Measurements from ENCODE around the gene CDKN1C. TPM values are rescaled to one million over a fixed set of nuclear protein-coding genes. Genes with fewer than 3 reads are reported as not detected.

Gene CDKN1C
- total RNA-seq, 1 experiment from 2014 or later, result 12.9 TPM

- Histone ChIP-seq H3K9me2 (replicated peaks; ENCODE audit: low read length) (no peaks in the 10 kb centered on the region), H2AFZ (ENCODE audit: low read length) (no peak overlapping the region), H3K4me3 (ENCODE audit: low read length) (no peak overlapping the region), H3K9me3 (ENCODE audit: low read length) (no peaks in the 10 kb centered on the region), H3K36me3 (ENCODE audit: low read depth, low read length) (no peaks in the 10 kb centered on the region), H3K27me3 (ENCODE audit: low read length) (no peaks in the 10 kb centered on the region), H3K27ac (ENCODE audit: low read length) (no peak overlapping the region), H3K79me2 (ENCODE audit: low read length) (no peaks in the 10 kb centered on the region), H4K20me1 (ENCODE audit: low read length) (no peaks in the 10 kb centered on the region), H3F3A (ENCODE audit: low read length, unreplicated experiment) (no peaks in the 10 kb centered on the region), H3K9ac (ENCODE audit: low read length) (no peak overlapping the region), H3K4me1 (ENCODE audit: insufficient read depth, low read length) (no peaks in the 10 kb centered on the region), H3K4me2 (ENCODE audit: low read length) (no peak overlapping the region)
- TF ChIP-seq EZH2 (IDR thresholded peaks at IDR 0.05; ENCODE audit: low read length, unreplicated experiment) (no peak), CTCF (conservative IDR thresholded peaks at IDR 0.05; ENCODE audit: low read depth, low read length) (no peak), EZH2phosphoT487 (IDR thresholded peaks at IDR 0.05; ENCODE audit: borderline replicate concordance, low read length) (no peak)
- POLR2A ChIA-PET (ENCODE audit: unreplicated experiment), result no interaction called here
- DNase-seq (no peak), ATAC-seq (no peak)
- no TSS peak for BruUV-seq (replicated peaks)
- CTCF ChIA-PET, result interaction anchor here (0.8 kb wide), 1 partner anchor 400 kb away, joined by 5 read pairs; no protein-coding TSS in a partner anchor
- intact Hi-C loops (cut with micrococcal nuclease), result no loop called here
Measured at GRCh38 chr11:2868506-2869133, 17.0 kb downstream of the CDKN1C start.

GRCh38 chr11:2867722-2868505, 17.7 kb downstream of the CDKN1C start:
- BruUV-seq (replicated peaks), result no TSS peak
- Histone ChIP-seq H3K27ac (ENCODE audit: low read length) (no peak overlapping the region), H4K20me1 (ENCODE audit: low read length) (no peaks in the 10 kb centered on the region), H2AFZ (ENCODE audit: low read length) (no peak overlapping the region), H3K27me3 (ENCODE audit: low read length) (no peaks in the 10 kb centered on the region), H3K4me2 (ENCODE audit: low read length) (no peak overlapping the region), H3K4me1 (ENCODE audit: insufficient read depth, low read length) (no peaks in the 10 kb centered on the region), H3F3A (ENCODE audit: low read length, unreplicated experiment) (no peaks in the 10 kb centered on the region), H3K4me3 (ENCODE audit: low read length) (no peak overlapping the region), H3K36me3 (ENCODE audit: low read depth, low read length) (no peaks in the 10 kb centered on the region), H3K79me2 (ENCODE audit: low read length) (no peaks in the 10 kb centered on the region), H3K9me2 (replicated peaks; ENCODE audit: low read length) (no peaks in the 10 kb centered on the region), H3K9ac (ENCODE audit: low read length) (no peak overlapping the region), H3K9me3 (ENCODE audit: low read length) (no peaks in the 10 kb centered on the region)
- DNase-seq (no peak), ATAC-seq (no peak)
- ChIA-PET POLR2A (ENCODE audit: unreplicated experiment) (no interaction called here), CTCF (interaction anchor here (0.8 kb wide), 1 partner anchor 399 kb away, joined by 5 read pairs; no protein-coding TSS in a partner anchor)
- TF ChIP-seq EZH2phosphoT487 (IDR thresholded peaks at IDR 0.05; ENCODE audit: borderline replicate concordance, low read length) (no peak), CTCF (conservative IDR thresholded peaks at IDR 0.05; ENCODE audit: low read depth, low read length) (no peak), EZH2 (IDR thresholded peaks at IDR 0.05; ENCODE audit: low read length, unreplicated experiment) (no peak)
- intact Hi-C loops (cut with micrococcal nuclease), result no loop called here

- POLR2A ChIA-PET (ENCODE audit: unreplicated experiment), result no interaction called here
- intact Hi-C loops (cut with micrococcal nuclease), result no loop called here
- H3K9me2 ChIP-seq (replicated peaks; ENCODE audit: low read length), result no peaks in the 10 kb centered on the region
- H3K36me3 ChIP-seq (ENCODE audit: low read depth, low read length), result no peaks in the 10 kb centered on the region
- H3F3A ChIP-seq (ENCODE audit: low read length, unreplicated experiment), result no peaks in the 10 kb centered on the region
- no peak overlapping the region for H3K9ac ChIP-seq (ENCODE audit: low read length)
- ATAC-seq, result no peak
- H3K27me3 ChIP-seq (ENCODE audit: low read length), result no peaks in the 10 kb centered on the region
- no peaks in the 10 kb centered on the region for H3K79me2 ChIP-seq (ENCODE audit: low read length)
- H3K4me1 ChIP-seq (ENCODE audit: insufficient read depth, low read length), result no peaks in the 10 kb centered on the region
- no peak overlapping the region for H3K4me3 ChIP-seq (ENCODE audit: low read length)
- CTCF ChIA-PET, result no interaction called here
- no peaks in the 10 kb centered on the region for H3K9me3 ChIP-seq (ENCODE audit: low read length)
- BruUV-seq (replicated peaks), result no TSS peak
- no peak for DNase-seq
- no peak overlapping the region for H3K27ac ChIP-seq (ENCODE audit: low read length)
- no peak for TF ChIP-seq EZH2phosphoT487 (IDR thresholded peaks at IDR 0.05; ENCODE audit: borderline replicate concordance, low read length)
- no peak for TF ChIP-seq EZH2 (IDR thresholded peaks at IDR 0.05; ENCODE audit: low read length, unreplicated experiment)
- no peak for TF ChIP-seq CTCF (conservative IDR thresholded peaks at IDR 0.05; ENCODE audit: low read depth, low read length)
- H4K20me1 ChIP-seq (ENCODE audit: low read length), result no peaks in the 10 kb centered on the region
- H3K4me2 ChIP-seq (ENCODE audit: low read length), result no peak overlapping the region
- no peak overlapping the region for H2AFZ ChIP-seq (ENCODE audit: low read length)
Measured at GRCh38 chr11:2867142-2867541, 18.4 kb downstream of the CDKN1C start.
